GM23338 (cell line): ENCODE measurements around the gene TERT. TPM values are rescaled to one million over a fixed set of nuclear protein-coding genes. Genes with fewer than 3 reads are reported as not detected.

Source experiments
- ATAC-seq: fragments of 200-7000 bp; cut with Tn5 transposase; 3 replicates; pipeline ENCODE4 v1.9.1; 2020
- DNase-seq: peaks from one replicate; pipeline ENCODE4 v3.0.0-alpha.2; 2015; ENCODE audit warnings: low spot score
- H2AFZ ChIP-seq: fragments of 200-600 bp; sonication (generic); 2 replicates; pipeline ENCODE4 v1.8.0; 2016; ENCODE audit warnings: antibody characterized with exemption, mild to moderate bottlenecking, moderate library complexity
- H3F3A ChIP-seq: fragments of 200-600 bp; sonication (generic); replicated peaks from 2 replicates; pipeline ENCODE4 v1.8.0; 2017; ENCODE audit warnings: antibody characterized with exemption, mixed run types, low read depth
- H3K27ac ChIP-seq: fragments of 200-600 bp; sonication (generic); 2 replicates; pipeline ENCODE4 v1.6.1; 2016; ENCODE audit warnings: low read depth
- H3K27me3 ChIP-seq: fragments of 200-600 bp; sonication (generic); 2 replicates; pipeline ENCODE4 v1.8.0; 2016; ENCODE audit warnings: mild to moderate bottlenecking, mixed run types, moderate library complexity; ENCODE audit not compliant: insufficient read depth
- H3K36me3 ChIP-seq: fragments of 200-600 bp; sonication (generic); 2 replicates; pipeline ENCODE4 v1.8.0; 2016; ENCODE audit warnings: mild to moderate bottlenecking; ENCODE audit not compliant: insufficient read depth
- H3K4me1 ChIP-seq: fragments of 200-600 bp; sonication (generic); 2 replicates; pipeline ENCODE4 v1.8.0; 2016; ENCODE audit warnings: mild to moderate bottlenecking, moderate library complexity; ENCODE audit not compliant: insufficient read depth
- H3K4me2 ChIP-seq: fragments of 200-600 bp; sonication (generic); 2 replicates; pipeline ENCODE4 v1.7.1; 2017; ENCODE audit warnings: mixed run types
- H3K4me3 ChIP-seq: fragments of 200-600 bp; sonication (generic); 2 replicates; pipeline ENCODE4 v1.6.1; 2016; ENCODE audit warnings: mixed run types
- H3K79me2 ChIP-seq: fragments of 200-600 bp; sonication (generic); replicated peaks from 2 replicates; pipeline ENCODE4 v1.8.0; 2017; ENCODE audit warnings: mild to moderate bottlenecking; ENCODE audit not compliant: insufficient read depth
- H3K9me2 ChIP-seq: fragments of 200-600 bp; sonication (generic); 2 replicates; pipeline ENCODE4 v1.8.0; 2017; ENCODE audit not compliant: insufficient read depth
- H4K20me1 ChIP-seq: fragments of 200-600 bp; sonication (generic); replicated peaks from 2 replicates; pipeline ENCODE4 v1.8.0; 2017; ENCODE audit warnings: mild to moderate bottlenecking; ENCODE audit not compliant: insufficient read depth
- H3K27ac Mint-ChIP-seq: 2 replicates; pipeline ENCODE4 v1.8.0; 2020; ENCODE audit warnings: inconsistent platforms, mild to moderate bottlenecking, moderate library complexity, mixed read lengths
- H3K27me3 Mint-ChIP-seq: 3 replicates; pipeline ENCODE4 v1.8.0; 2022; ENCODE audit warnings: low read depth, mild to moderate bottlenecking, moderate library complexity, mixed read lengths, inconsistent platforms; ENCODE audit not compliant: insufficient read depth, poor library complexity
- H3K36me3 Mint-ChIP-seq: 3 replicates; pipeline ENCODE4 v1.8.0; 2021; ENCODE audit warnings: low read depth, mild to moderate bottlenecking, inconsistent platforms, moderate library complexity, mixed read lengths
- H3K4me1 Mint-ChIP-seq: 3 replicates; pipeline ENCODE4 v1.8.0; 2020; ENCODE audit warnings: mild to moderate bottlenecking, inconsistent platforms, mixed read lengths
- H3K4me3 Mint-ChIP-seq: 3 replicates; pipeline ENCODE4 v1.8.0; 2021; ENCODE audit warnings: moderate library complexity, mild to moderate bottlenecking, inconsistent platforms, mixed read lengths
- H3K9me3 Mint-ChIP-seq: 3 replicates; pipeline ENCODE4 v1.8.0; 2020; ENCODE audit warnings: moderate library complexity, mild to moderate bottlenecking, inconsistent platforms, mixed read lengths
- CREB1 ChIP-seq: fragments of 250-450 bp; sonication (Bioruptor Pico); IDR thresholded peaks from 2 replicates; pipeline ENCODE4 v1.5.0; 2020; ENCODE audit warnings: low read depth, mild to moderate bottlenecking, moderate library complexity
- CTCF ChIP-seq, 2 experiments: fragments of 200-600 bp in 1 of 2; sonication (generic) in 1 of 2; conservative IDR thresholded peaks; 2 replicates each; pipeline versions ENCODE4 v1.5.1 to v1.6.1; 2016 to 2017; ENCODE audit warnings: antibody characterized with exemption in 2 of 2, low read depth in 2 of 2, mild to moderate bottlenecking in 2 of 2, moderate library complexity in 1 of 2
- ETS1 ChIP-seq: IDR thresholded peaks from 2 replicates; pipeline ENCODE4 v1.6.1; 2016; ENCODE audit warnings: antibody characterized with exemption
- EZH2 ChIP-seq: fragments of 200-600 bp; sonication (generic); IDR thresholded peaks from one replicate; pipeline ENCODE4 v1.8.0; 2017; ENCODE audit warnings: antibody characterized with exemption, mild to moderate bottlenecking, low read depth; ENCODE audit not compliant: unreplicated experiment
- JUNB ChIP-seq: IDR thresholded peaks from one replicate; pipeline ENCODE4 v1.6.1; 2016; ENCODE audit warnings: antibody characterized with exemption; ENCODE audit not compliant: unreplicated experiment
- NANOG ChIP-seq: IDR thresholded peaks from 2 replicates; pipeline ENCODE4 v1.6.1; 2016; ENCODE audit warnings: antibody characterized with exemption, borderline replicate concordance
- POLR2AphosphoS5 ChIP-seq: IDR thresholded peaks from 2 replicates; pipeline ENCODE4 v1.6.1; 2016; ENCODE audit warnings: antibody characterized with exemption, low read depth
- ZNF114 ChIP-seq: fragments of 250-450 bp; sonication (Bioruptor Pico); IDR thresholded peaks from 2 replicates; pipeline ENCODE4 v1.5.0; 2020; ENCODE audit warnings: mild to moderate bottlenecking, moderate library complexity
- ZNF331 ChIP-seq: fragments of 250-450 bp; sonication (Bioruptor Pico); IDR thresholded peaks from 2 replicates; pipeline ENCODE4 v1.5.0; 2020; ENCODE audit warnings: low read depth, mild to moderate bottlenecking, moderate library complexity
- ZNF462 ChIP-seq: fragments of 250-450 bp; sonication (Bioruptor Pico); IDR thresholded peaks from 2 replicates; pipeline ENCODE4 v1.5.0; 2020; ENCODE audit warnings: mild to moderate bottlenecking, moderate library complexity
- polyA plus RNA-seq: library from polyadenylated mRNA; unstranded; fragments of >200 nt; fragmentation: Nextera tagmentation; extraction: Ambion mirVana; gene quantifications from 2 replicates; pipeline ENCODE4 v1.2.1, GENCODE V29; 2016
- total RNA-seq: library from RNA; depleted of rRNA; stranded (reverse); fragments of >200 nt; shearing (Covaris generic); gene quantifications from 2 replicates; pipeline ENCODE4 v1.2.3, GENCODE V29; 2014

TERT gene
- total and polyA plus RNA-seq, 2 experiments from 2014 or later, result 9.8 to 46.4 TPM

GRCh38 chr5:1221721-1222120, 73.1 kb downstream of the TERT start:
- H3K27ac ChIP-seq, result no peak overlapping the region
- no peak overlapping the region for H3K4me3 Mint-ChIP-seq
- no peak overlapping the region for H3K27ac Mint-ChIP-seq
- DNase-seq (no peak), ATAC-seq (no peak)
- H3K9me3 Mint-ChIP-seq, result no peaks in the 10 kb centered on the region; the same call in 1 of the 3 replicates
- TF ChIP-seq CREB1 (CRISPR knock-in tag), result no peak
- TF ChIP-seq CTCF (conservative IDR thresholded peaks at IDR 0.05; ENCODE audit: low read depth in 2 of 2), result no peak
- TF ChIP-seq POLR2AphosphoS5, result no peak
- no peak for TF ChIP-seq ZNF462
- TF ChIP-seq NANOG, result no peak
- no peak for TF ChIP-seq JUNB
- no peak for TF ChIP-seq ETS1
- no peak for TF ChIP-seq ZNF114 (CRISPR knock-in tag)
- no peak for TF ChIP-seq ZNF331 (CRISPR knock-in tag)
- TF ChIP-seq EZH2, result no peak
- no peak overlapping the region for H2AFZ ChIP-seq
- H3F3A ChIP-seq, result peaks cover 10% of the 10 kb centered on the region
- no peak overlapping the region for H3K4me3 ChIP-seq
- no peaks in the 10 kb centered on the region for H3K79me2 ChIP-seq
- no peaks in the 10 kb centered on the region for H3K4me1 ChIP-seq
- H3K4me1 Mint-ChIP-seq, result peaks cover 7% of the 10 kb centered on the region
- no peaks in the 10 kb centered on the region for H3K36me3 Mint-ChIP-seq
- peaks cover 12% of the 10 kb centered on the region for H3K27me3 Mint-ChIP-seq
- H3K36me3 ChIP-seq, result no peaks in the 10 kb centered on the region
- no peaks in the 10 kb centered on the region for H4K20me1 ChIP-seq
- peaks cover 4% of the 10 kb centered on the region; the same call in 1 of the 2 replicates for H3K9me2 ChIP-seq
- no peaks in the 10 kb centered on the region for H3K27me3 ChIP-seq
- no peak overlapping the region for H3K4me2 ChIP-seq
